ENCODE data around the gene NT5DC4.

NT5DC4 gene

GRCh38 chr2:112782234-112782799 lies 61.5 kb downstream of the NT5DC4 start:
- DNase-seq (ENCODE audit: extremely low read depth in 1 of 2, low read depth in 1 of 2), result no peak

GRCh38 chr2:112783187-112783714 lies 62.4 kb downstream of the NT5DC4 start:
- DNase-seq (ENCODE audit: extremely low read depth in 1 of 2, low read depth in 1 of 2), result no peak

GRCh38 chr2:112784199-112785189 lies 63.7 kb downstream of the NT5DC4 start, which contains the start of gene IL1A:
IL1A (minus strand) TSS chr2:112784493; CDS start chr2:112783770, 723 bp downstream.
- no peak for DNase-seq (ENCODE audit: extremely low read depth in 1 of 2, low read depth in 1 of 2)

- DNase-seq (ENCODE audit: extremely low read depth in 1 of 2, low read depth in 1 of 2), result no peak
Measured at GRCh38 chr2:112787294-112787693, 66.5 kb downstream of the NT5DC4 start.

GRCh38 chr2:112787729-112788393 lies 67.0 kb downstream of the NT5DC4 start:
- no peak for DNase-seq (ENCODE audit: extremely low read depth in 1 of 2, low read depth in 1 of 2)

- DNase-seq (ENCODE audit: extremely low read depth in 1 of 2, low read depth in 1 of 2), result no peak
Measured at GRCh38 chr2:112788653-112789052, 67.8 kb downstream of the NT5DC4 start.
